ENCODE measurements around the gene DGCR6L.
"Not testable (repeated sequence)": the region's sequence is repeated elsewhere in the genome, so short reads cannot be mapped to it uniquely, and the experiment has no call there.

The DGCR6L gene

DNA sequence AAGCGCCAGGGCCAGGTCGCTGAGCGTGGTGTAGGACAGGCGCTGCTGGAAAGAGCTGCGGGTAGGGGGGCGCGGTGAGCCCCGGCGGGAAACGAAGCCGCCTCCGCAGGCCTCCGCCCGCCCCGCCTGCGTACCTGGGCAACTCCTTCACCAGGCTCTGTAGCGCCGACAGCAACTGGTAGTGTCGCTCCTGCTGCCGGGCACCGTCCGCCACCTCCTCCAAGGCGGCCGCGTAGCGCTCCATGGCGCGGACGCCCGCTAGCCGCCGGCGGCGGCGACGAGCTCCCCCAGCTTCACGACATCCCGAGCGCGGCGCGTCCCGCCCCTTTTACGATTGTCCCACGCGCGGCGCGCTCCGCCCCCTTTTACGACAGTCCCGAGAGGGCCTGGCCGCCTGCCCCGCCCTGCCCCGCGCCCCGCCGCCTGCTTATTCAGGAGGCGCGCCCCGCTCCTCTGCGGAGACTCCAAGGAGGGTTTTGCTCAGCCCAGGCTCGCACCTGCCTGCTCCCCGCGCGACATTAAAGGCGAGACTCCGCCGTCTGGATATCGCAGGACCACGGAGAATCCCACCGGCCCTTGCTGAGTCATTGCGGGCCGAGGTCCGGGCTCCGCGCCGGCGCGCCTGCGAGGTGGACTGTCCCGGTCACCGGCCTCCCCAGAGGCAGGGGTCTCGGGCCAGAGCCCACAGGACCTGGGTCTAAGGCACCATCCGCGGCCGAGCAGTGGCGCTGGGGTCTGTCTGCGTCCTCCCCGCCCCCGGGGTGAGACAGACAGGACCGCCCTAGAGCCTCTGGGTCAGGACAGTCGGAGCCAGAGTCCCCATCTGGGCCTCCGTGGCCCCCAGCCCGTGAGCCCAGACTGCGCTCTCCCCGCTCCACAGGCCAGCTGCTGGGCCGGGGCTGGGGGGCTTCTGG, at the start of gene DGCR6L:
Gene DGCR6L, minus strand, starts transcription at position 316 of the 914 bp plus-strand sequence. Its CDS starts 72 bp downstream, at position 244.
- Histone ChIP-seq H3K27me3 (ENCODE audit: low read depth, low read length) (no peaks in the 10 kb centered on the region), H3K9me3 (ENCODE audit: control insufficient read depth in 1 of 2, low read length in 2 of 2) (no peaks in the 10 kb centered on the region), H3K4me1 (ENCODE audit: control insufficient read depth in 1 of 2, insufficient read depth in 2 of 2, low read length in 2 of 2) (peaks cover 4 to 33% of the 10 kb centered on the region in 2 donors), H3K36me3 (ENCODE audit: control insufficient read depth in 1 of 2, insufficient read depth in 2 of 2, low read length in 2 of 2) (no peaks in the 10 kb centered on the region), H3K4me3 (ENCODE audit: low read depth in 1 of 2, low read length in 2 of 2) (peak within 1 kb of the TSS; percentile 69 to 95), H3K27ac (ENCODE audit: low read length) (peak within 1 kb of the TSS; percentile 56)

DNA sequence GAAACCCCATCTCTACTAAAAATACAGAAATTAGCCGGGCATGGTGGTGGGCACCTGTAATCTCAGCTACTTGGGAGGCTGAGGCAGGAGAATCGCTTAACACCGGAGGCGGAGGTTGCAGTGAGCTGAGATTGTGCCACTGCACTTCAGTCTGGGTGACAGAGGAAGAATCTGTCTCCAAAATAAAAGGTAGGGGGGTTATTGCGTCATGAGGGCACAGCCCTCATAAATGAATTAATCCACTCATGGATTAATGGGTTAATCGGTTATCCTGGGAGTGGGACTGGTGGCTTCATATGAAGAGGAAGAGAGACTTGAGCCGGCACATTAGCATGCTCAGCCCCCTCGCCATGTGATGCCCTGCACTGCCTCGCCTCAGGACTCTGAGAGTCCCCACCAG, 49.0 kb upstream of the DGCR6L start:
- not testable (repeated sequence) for H3K27me3 ChIP-seq (ENCODE audit: low read depth, low read length); H3K4me1 ChIP-seq (ENCODE audit: control insufficient read depth in 1 of 2, insufficient read depth in 2 of 2, low read length in 2 of 2); H3K4me3 ChIP-seq (ENCODE audit: low read depth in 1 of 2, low read length in 2 of 2); H3K27ac ChIP-seq (ENCODE audit: low read length); H3K9me3 ChIP-seq (ENCODE audit: control insufficient read depth in 1 of 2, low read length in 2 of 2); H3K36me3 ChIP-seq (ENCODE audit: control insufficient read depth in 1 of 2, insufficient read depth in 2 of 2, low read length in 2 of 2)

DNA sequence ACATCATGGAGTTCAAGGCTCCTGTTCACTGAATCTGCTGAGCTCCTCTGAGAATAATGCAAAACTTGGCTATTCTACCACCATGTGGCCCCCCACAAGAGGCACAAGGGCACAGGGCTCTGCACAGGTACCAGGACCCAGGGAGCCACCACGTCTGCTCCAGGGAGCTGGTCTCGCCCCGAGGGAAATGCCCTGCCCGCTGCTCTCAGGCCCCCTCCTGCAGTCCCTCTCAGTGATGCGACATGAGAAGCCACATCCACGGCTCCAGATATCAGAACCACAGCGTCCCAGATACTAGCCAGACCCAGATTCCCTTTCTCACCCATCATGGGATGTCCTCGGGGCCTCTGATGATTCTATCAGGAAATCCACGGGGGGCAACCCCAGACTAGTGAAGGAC, 47.0 kb upstream of the DGCR6L start:
- not testable (repeated sequence) for H3K36me3 ChIP-seq (ENCODE audit: control insufficient read depth in 1 of 2, insufficient read depth in 2 of 2, low read length in 2 of 2); H3K4me1 ChIP-seq (ENCODE audit: control insufficient read depth in 1 of 2, insufficient read depth in 2 of 2, low read length in 2 of 2); H3K9me3 ChIP-seq (ENCODE audit: control insufficient read depth in 1 of 2, low read length in 2 of 2); H3K27me3 ChIP-seq (ENCODE audit: low read depth, low read length); H3K4me3 ChIP-seq (ENCODE audit: low read depth in 1 of 2, low read length in 2 of 2); H3K27ac ChIP-seq (ENCODE audit: low read length)

DNA sequence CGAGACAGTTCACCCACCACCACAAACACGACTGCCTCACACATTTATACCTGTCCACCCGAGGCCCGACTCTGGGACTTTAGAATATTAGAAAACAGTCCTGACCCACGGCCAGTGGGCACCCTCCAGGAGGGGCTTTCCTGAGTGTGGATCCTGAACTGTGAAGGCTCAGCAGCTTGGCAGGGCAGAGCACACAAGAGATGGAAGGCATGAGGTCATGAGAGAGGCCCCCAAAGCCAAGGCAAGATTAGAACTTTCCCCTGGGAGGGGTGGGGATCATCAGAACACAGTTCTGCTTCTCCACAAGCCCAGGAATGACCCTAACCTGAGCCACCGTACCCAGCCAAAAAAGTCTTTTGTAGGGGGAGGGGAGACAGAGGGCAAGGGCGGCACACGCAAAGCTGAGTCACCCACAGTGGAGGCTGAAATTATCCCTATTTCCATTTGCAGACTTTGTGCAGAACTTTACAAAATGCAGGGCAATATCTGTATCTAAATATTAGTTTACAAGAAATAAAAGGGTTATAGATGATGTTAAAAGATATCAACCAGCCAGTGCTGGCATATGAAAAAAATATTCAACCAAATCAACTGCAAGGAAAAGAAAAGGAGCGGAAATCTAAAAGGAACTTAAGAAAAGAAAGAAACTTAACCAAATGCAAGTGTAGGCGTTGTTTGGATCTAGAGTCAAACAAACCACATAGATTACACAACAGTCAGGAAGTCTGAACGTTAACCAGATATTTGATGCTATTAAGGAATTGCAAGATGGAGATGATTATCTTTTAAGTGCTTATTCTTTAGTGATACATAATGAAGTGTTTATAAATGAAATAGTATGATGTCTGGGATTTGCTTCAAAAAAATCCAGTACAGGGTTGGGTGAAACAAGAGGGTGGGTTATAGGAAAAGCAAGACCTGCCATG, 44.7 kb upstream of the DGCR6L start:
- not testable (repeated sequence) for H3K9me3 ChIP-seq (ENCODE audit: control insufficient read depth in 1 of 2, low read length in 2 of 2); H3K4me1 ChIP-seq (ENCODE audit: control insufficient read depth in 1 of 2, insufficient read depth in 2 of 2, low read length in 2 of 2); H3K36me3 ChIP-seq (ENCODE audit: control insufficient read depth in 1 of 2, insufficient read depth in 2 of 2, low read length in 2 of 2); H3K27me3 ChIP-seq (ENCODE audit: low read depth, low read length); H3K4me3 ChIP-seq (ENCODE audit: low read depth in 1 of 2, low read length in 2 of 2); H3K27ac ChIP-seq (ENCODE audit: low read length)

DNA sequence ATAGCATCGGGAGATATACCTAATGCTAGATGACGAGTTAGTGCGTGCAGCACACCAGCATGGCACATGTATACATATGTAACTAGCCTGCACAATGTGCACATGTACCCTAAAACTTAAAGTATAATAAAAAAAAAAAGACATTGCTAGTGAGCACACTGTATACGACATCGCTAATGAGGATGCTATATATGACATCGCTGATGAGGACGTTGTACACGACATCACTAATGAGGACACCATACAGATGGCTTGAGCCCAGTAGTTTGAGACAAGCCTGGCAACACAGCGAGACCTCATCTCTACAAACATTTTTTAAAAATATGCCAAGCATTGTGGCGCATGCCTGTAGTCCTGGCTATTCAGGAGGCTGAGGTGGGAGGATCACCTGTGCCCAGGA, 42.5 kb upstream of the DGCR6L start:
- H3K27me3 ChIP-seq (ENCODE audit: low read depth, low read length); H3K36me3 ChIP-seq (ENCODE audit: control insufficient read depth in 1 of 2, insufficient read depth in 2 of 2, low read length in 2 of 2); H3K4me1 ChIP-seq (ENCODE audit: control insufficient read depth in 1 of 2, insufficient read depth in 2 of 2, low read length in 2 of 2); H3K9me3 ChIP-seq (ENCODE audit: control insufficient read depth in 1 of 2, low read length in 2 of 2); H3K4me3 ChIP-seq (ENCODE audit: low read depth in 1 of 2, low read length in 2 of 2); H3K27ac ChIP-seq (ENCODE audit: low read length): not testable (repeated sequence)

DNA sequence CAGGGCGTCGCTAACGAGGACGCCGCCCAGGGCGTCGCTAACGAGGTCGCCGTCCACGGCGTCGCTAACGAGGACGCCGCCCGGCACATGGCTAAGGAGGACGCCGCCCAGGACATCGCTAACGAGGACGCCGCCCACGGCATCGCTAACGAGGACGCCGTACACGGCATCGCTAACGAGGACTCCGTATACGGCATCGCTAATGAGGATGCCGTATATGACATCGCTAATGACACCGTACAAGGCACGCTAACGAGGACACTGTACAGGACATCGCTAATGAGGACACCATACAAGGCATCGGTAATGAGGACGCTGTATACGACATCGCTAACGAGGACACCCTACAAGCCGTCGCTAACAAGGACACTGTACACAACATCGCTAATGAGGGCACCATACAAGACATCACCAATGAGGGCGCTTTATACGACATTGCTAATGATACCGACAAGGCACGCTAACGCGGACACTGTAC, 41.9 kb upstream of the DGCR6L start:
- not testable (repeated sequence) for H3K4me1 ChIP-seq (ENCODE audit: control insufficient read depth in 1 of 2, insufficient read depth in 2 of 2, low read length in 2 of 2); H3K27me3 ChIP-seq (ENCODE audit: low read depth, low read length); H3K4me3 ChIP-seq (ENCODE audit: low read depth in 1 of 2, low read length in 2 of 2); H3K36me3 ChIP-seq (ENCODE audit: control insufficient read depth in 1 of 2, insufficient read depth in 2 of 2, low read length in 2 of 2); H3K27ac ChIP-seq (ENCODE audit: low read length); H3K9me3 ChIP-seq (ENCODE audit: control insufficient read depth in 1 of 2, low read length in 2 of 2)

DNA sequence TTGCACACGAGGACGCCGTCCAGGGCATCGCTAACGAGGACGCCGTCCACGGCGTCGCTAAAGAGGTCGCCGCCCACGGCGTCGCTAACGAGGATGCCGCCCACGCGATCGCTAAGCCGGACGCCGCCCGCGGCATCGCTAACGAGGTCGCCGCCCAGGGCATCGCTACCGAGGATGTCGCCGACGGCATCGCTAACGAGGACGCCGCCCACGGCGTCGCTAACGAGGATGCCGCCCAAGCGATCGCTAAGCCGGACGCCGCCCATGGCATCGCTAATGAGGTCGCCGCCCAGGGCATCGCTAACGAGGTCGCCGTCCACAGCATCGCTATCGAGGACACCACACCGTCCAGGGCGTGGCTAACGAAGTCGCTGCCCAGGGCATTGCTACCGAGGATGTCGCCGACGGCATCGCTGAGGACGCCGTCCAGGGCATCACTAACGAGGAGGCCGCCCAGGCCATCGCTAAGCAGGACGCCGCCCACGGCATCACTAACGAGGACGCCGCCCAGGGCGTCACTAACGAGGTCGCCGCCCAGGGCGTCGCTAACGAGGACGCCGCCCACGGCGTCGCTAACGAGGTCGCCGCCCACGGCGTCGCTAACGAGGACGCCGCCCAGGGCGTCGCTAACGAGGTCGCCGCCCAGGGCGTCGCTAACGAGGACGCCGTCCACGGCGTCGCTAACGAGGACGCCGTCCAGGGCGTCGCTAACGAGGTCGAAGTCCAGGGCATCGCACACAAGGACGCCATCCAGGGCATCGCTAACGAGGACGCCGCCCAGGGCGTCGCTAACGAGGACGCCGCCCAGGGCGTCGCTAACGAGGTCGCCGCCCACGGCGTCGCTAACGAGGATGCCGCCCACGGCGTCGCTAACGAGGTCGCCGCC, 41.2 kb upstream of the DGCR6L start:
- not testable (repeated sequence) for H3K27me3 ChIP-seq (ENCODE audit: low read depth, low read length); H3K27ac ChIP-seq (ENCODE audit: low read length); H3K36me3 ChIP-seq (ENCODE audit: control insufficient read depth in 1 of 2, insufficient read depth in 2 of 2, low read length in 2 of 2); H3K4me3 ChIP-seq (ENCODE audit: low read depth in 1 of 2, low read length in 2 of 2); H3K9me3 ChIP-seq (ENCODE audit: control insufficient read depth in 1 of 2, low read length in 2 of 2); H3K4me1 ChIP-seq (ENCODE audit: control insufficient read depth in 1 of 2, insufficient read depth in 2 of 2, low read length in 2 of 2)

DNA sequence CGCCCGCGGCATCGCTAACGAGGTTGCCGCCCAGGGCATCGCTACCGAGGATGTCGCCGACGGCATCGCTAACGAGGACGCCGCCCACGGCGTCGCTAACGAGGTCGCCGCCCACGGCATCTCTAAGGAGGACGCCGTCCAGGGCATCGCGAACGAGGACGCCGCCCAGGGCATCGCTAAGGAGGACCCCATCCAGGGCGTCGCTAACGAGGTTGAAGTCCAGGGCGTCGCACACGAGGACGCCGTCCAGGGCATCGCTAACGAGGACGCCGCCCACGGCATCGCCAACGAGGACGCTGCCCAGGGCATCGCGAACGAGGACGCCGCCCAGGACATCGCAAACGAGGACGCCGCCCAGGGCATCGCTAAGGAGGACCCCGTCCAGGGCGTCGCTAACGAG, 40.4 kb upstream of the DGCR6L start:
- H3K27ac ChIP-seq (ENCODE audit: low read length); H3K4me1 ChIP-seq (ENCODE audit: control insufficient read depth in 1 of 2, insufficient read depth in 2 of 2, low read length in 2 of 2); H3K9me3 ChIP-seq (ENCODE audit: control insufficient read depth in 1 of 2, low read length in 2 of 2); H3K36me3 ChIP-seq (ENCODE audit: control insufficient read depth in 1 of 2, insufficient read depth in 2 of 2, low read length in 2 of 2); H3K4me3 ChIP-seq (ENCODE audit: low read depth in 1 of 2, low read length in 2 of 2); H3K27me3 ChIP-seq (ENCODE audit: low read depth, low read length): not testable (repeated sequence)

DNA sequence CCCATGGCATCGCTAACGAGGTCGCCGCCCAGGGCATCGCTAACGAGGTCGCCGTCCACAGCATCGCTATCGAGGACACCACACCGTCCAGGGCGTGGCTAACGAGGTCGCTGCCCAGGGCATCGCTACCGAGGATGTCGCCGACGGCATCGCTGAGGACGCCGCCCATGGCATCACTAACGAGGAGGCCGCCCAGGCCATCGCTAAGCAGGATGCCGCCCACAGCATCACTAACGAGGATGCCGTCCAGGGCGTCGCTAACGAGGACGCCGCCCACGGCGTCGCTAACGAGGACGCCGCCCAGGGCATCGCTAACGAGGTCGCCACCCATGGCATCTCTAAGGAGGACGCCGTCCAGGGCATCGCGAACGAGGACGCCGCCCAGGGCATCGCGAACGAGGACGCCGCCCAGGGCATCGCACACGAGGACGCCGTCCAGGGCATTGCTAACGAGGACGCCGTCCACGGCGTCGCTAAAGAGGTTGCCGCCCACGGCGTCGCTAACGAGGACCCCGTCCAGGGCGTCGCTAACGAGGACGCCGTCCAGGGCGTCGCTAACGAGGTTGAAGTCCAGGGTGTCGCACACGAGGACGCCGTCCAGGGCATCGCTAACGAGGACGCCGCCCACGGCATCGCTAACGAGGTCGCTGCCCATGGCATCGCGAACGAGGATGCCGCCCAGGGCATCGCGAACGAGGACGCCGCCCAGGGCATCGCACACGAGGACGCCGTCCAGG, 38.8 kb upstream of the DGCR6L start:
- H3K36me3 ChIP-seq (ENCODE audit: control insufficient read depth in 1 of 2, insufficient read depth in 2 of 2, low read length in 2 of 2); H3K9me3 ChIP-seq (ENCODE audit: control insufficient read depth in 1 of 2, low read length in 2 of 2); H3K4me1 ChIP-seq (ENCODE audit: control insufficient read depth in 1 of 2, insufficient read depth in 2 of 2, low read length in 2 of 2); H3K4me3 ChIP-seq (ENCODE audit: low read depth in 1 of 2, low read length in 2 of 2); H3K27ac ChIP-seq (ENCODE audit: low read length); H3K27me3 ChIP-seq (ENCODE audit: low read depth, low read length): not testable (repeated sequence)

DNA sequence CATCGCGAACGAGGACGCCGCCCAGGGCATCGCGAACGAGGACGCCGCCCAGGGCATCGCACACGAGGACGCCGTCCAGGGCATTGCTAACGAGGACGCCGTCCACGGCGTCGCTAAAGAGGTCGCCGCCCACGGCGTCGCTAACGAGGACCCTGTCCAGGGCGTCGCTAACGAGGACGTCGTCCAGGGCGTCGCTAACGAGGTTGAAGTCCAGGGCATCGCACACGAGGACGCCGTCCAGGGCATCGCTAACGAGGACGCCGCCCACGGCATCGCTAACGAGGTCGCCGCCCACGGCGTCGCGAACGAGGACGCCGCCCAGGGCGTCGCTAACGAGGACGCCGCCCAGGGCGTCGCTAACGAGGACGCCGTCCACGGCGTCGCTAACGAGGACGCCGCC, 38.1 kb upstream of the DGCR6L start:
- H3K9me3 ChIP-seq (ENCODE audit: control insufficient read depth in 1 of 2, low read length in 2 of 2); H3K27me3 ChIP-seq (ENCODE audit: low read depth, low read length); H3K4me3 ChIP-seq (ENCODE audit: low read depth in 1 of 2, low read length in 2 of 2); H3K36me3 ChIP-seq (ENCODE audit: control insufficient read depth in 1 of 2, insufficient read depth in 2 of 2, low read length in 2 of 2); H3K27ac ChIP-seq (ENCODE audit: low read length); H3K4me1 ChIP-seq (ENCODE audit: control insufficient read depth in 1 of 2, insufficient read depth in 2 of 2, low read length in 2 of 2): not testable (repeated sequence)

Measured in muscle layer of duodenum (tissue), 2 donors.